K562 (cell line): Measurements from ENCODE around the gene CEP170. TPM values are rescaled to one million over a fixed set of nuclear protein-coding genes. Genes with fewer than 3 reads are reported as not detected.

ENCODE experiments used
- ARNT ChIP-seq, 2 experiments: fragments of 450-650 bp; IDR thresholded peaks; 2 replicates each; pipeline ENCODE4 v1.6.1; 2016; ENCODE audit warnings: mild to moderate bottlenecking in 1 of 2
- CBX3 ChIP-seq, 2 experiments: IDR thresholded peaks; 1 replicate in 1 of 2; 2 replicates in 1 of 2; pipeline ENCODE4 v1.6.1; 2012; ENCODE audit warnings: inconsistent platforms in 2 of 2, low read length in 2 of 2, borderline replicate concordance in 1 of 2, control low read depth in 1 of 2
- ETV6 ChIP-seq, 3 experiments: fragments of 150-350 bp in 1 of 3; sonication (generic) in 1 of 3; formaldehyde crosslinking in 1 of 3; IDR thresholded peaks; 2 replicates each; pipeline versions ENCODE4 v1.6.1 to v1.8.0; 2014 to 2022; ENCODE audit warnings: borderline replicate concordance in 2 of 3, low read depth in 2 of 3, antibody characterized with exemption in 1 of 3, low read length in 1 of 3, mild to moderate bottlenecking in 1 of 3, missing genetic modification reagents in 1 of 3
- LEF1 ChIP-seq: fragments of 450-650 bp; IDR thresholded peaks from 2 replicates; pipeline ENCODE4 v1.6.1; 2016; ENCODE audit warnings: mild to moderate bottlenecking
- NBN ChIP-seq: fragments of 450-650 bp; IDR thresholded peaks from 2 replicates; pipeline ENCODE4 v1.6.1; 2016; ENCODE audit warnings: low read depth, mild to moderate bottlenecking
- STAT5B ChIP-seq: fragments of 250-450 bp; sonication (Bioruptor Pico); IDR thresholded peaks from 2 replicates; pipeline ENCODE4 v1.8.0; 2021; ENCODE audit warnings: mild to moderate bottlenecking, inconsistent platforms
- ZNF280A ChIP-seq: fragments of 450-650 bp; IDR thresholded peaks from 2 replicates; pipeline ENCODE4 v1.6.1; 2018; ENCODE audit warnings: mild to moderate bottlenecking, low read depth; ENCODE audit not compliant: partially characterized antibody
- ZNF384 ChIP-seq: IDR thresholded peaks from 2 replicates; pipeline ENCODE4 v1.6.1; 2012; ENCODE audit warnings: low read depth, low read length, improper control_type of control experiment
- ZNF609 ChIP-seq: sonication (generic); formaldehyde crosslinking; IDR thresholded peaks from 2 replicates; pipeline ENCODE4 v1.8.1; 2023; ENCODE audit warnings: missing genetic modification reagents, mild to moderate bottlenecking, borderline replicate concordance
- polyA plus RNA-seq, 8 experiments: library from polyadenylated mRNA; depleted of rRNA in 4 of 8; stranded (reverse) in 5 of 8; unstranded in 3 of 8; fragments of >200 nt; fragmentation: Nextera tagmentation in 2 of 8; fragmentation: Illumina TruSeq in 1 of 8; extraction: Ambion mirVana in 2 of 8; extraction: Trizol in 1 of 8; gene quantifications; 2 replicates each; pipeline versions ENCODE4 v1.2.1 to v1.2.3, GENCODE V29; 2011 to 2014; ENCODE audit warnings: inconsistent platforms in 1 of 8, missing spikeins in 1 of 8
- total RNA-seq, 7 experiments: library from RNA; depleted of rRNA in 6 of 7; stranded (reverse); fragments of >200 nt in 6 of 7; fragmentation: Illumina TruSeq in 2 of 7; extraction: Trizol in 2 of 7; gene quantifications; 2 replicates each; pipeline versions ENCODE4 v1.2.1 to v1.2.3, GENCODE V29; 2011 to 2021; ENCODE audit warnings: low replicate concordance in 1 of 7
- TF ChIP-seq, protein P1 (sequence below), 2 experiments: fragments of 450-650 bp; IDR thresholded peaks; 2 replicates each; pipeline ENCODE4 v1.6.1; 2018; ENCODE audit warnings: mild to moderate bottlenecking in 2 of 2, low read depth in 1 of 2; ENCODE audit not compliant: partially characterized antibody in 2 of 2

The CEP170 gene
- total and polyA plus RNA-seq, 9 of the 15 experiments (the other 6 are each of a cell fraction or from before 2014, with no cell fraction given): 22.6 to 110 (median 68.5) TPM

- TF ChIP-seq, protein P1, sequence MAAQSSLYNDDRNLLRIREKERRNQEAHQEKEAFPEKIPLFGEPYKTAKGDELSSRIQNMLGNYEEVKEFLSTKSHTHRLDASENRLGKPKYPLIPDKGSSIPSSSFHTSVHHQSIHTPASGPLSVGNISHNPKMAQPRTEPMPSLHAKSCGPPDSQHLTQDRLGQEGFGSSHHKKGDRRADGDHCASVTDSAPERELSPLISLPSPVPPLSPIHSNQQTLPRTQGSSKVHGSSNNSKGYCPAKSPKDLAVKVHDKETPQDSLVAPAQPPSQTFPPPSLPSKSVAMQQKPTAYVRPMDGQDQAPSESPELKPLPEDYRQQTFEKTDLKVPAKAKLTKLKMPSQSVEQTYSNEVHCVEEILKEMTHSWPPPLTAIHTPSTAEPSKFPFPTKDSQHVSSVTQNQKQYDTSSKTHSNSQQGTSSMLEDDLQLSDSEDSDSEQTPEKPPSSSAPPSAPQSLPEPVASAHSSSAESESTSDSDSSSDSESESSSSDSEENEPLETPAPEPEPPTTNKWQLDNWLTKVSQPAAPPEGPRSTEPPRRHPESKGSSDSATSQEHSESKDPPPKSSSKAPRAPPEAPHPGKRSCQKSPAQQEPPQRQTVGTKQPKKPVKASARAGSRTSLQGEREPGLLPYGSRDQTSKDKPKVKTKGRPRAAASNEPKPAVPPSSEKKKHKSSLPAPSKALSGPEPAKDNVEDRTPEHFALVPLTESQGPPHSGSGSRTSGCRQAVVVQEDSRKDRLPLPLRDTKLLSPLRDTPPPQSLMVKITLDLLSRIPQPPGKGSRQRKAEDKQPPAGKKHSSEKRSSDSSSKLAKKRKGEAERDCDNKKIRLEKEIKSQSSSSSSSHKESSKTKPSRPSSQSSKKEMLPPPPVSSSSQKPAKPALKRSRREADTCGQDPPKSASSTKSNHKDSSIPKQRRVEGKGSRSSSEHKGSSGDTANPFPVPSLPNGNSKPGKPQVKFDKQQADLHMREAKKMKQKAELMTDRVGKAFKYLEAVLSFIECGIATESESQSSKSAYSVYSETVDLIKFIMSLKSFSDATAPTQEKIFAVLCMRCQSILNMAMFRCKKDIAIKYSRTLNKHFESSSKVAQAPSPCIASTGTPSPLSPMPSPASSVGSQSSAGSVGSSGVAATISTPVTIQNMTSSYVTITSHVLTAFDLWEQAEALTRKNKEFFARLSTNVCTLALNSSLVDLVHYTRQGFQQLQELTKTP (IDR thresholded peaks at IDR 0.05; ENCODE audit: low read depth in 1 of 2, partially characterized antibody in 2 of 2): peak in 1 of 2 experiments; percentile 61
- peak in 1 of 2 experiments; percentile 100; a peak in 2 of 3 replicates for TF ChIP-seq CBX3 (IDR thresholded peaks at IDR 0.05; ENCODE audit: borderline replicate concordance in 1 of 2, low read length in 2 of 2)
- TF ChIP-seq ARNT (IDR thresholded peaks at IDR 0.05): peak; percentile 82 to 86; a peak in 3 of 4 replicates
- peak; percentile 80; the same call in 1 of the 2 replicates for TF ChIP-seq NBN
- TF ChIP-seq ZNF280A: peak; percentile 95
- no peak for TF ChIP-seq STAT5B (CRISPR knock-in tag)
- TF ChIP-seq ETV6 (IDR thresholded peaks at IDR 0.05; ENCODE audit: borderline replicate concordance in 1 of 2, low read depth in 2 of 2, low read length in 1 of 2): no peak
- TF ChIP-seq ETV6 (CRISPR knock-in tag; IDR thresholded peaks at IDR 0.05; ENCODE audit: borderline replicate concordance): no peak
- peak; percentile 51 for TF ChIP-seq LEF1
- TF ChIP-seq ZNF609 (CRISPR knock-in tag): no peak
- TF ChIP-seq ZNF384: peak; percentile 95
Measured at GRCh38 chr1:243230914-243231313, 24.2 kb downstream of the CEP170 start (continued).
